Measurements from ENCODE around the gene DNER.
"Not testable (repeated sequence)": the region's sequence is repeated elsewhere in the genome, so short reads cannot be mapped to it uniquely, and the experiment has no call there.

DNER gene

DNA sequence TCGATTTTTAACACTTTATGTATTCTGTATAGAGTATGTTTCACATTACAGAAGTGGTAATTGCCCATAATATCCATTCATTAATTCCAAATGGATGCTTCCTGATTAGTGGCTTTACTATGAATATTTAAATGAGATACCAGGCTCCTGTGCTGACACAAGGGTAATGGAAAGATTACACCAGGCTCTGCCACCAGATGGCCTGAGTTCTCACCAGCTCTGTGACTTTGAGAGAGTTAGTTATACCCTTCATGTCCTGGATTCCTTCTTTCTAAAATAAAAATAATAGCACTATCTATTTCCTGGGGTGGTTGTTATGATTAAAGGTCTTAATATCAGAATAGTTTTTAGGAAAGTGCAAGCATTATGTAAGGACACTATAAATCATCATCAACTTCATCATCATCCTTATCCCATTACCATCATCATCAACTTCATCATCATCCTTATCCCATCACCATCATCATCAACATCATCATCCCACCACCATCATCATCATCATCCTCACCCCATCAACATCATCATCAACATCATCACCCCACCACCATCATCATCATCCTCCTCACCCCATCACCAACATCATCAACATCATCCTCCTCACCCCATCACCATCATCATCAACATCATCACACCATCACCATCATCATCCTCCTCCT, 151.8 kb downstream of the DNER start:
- no peak for DNase-seq

DNA sequence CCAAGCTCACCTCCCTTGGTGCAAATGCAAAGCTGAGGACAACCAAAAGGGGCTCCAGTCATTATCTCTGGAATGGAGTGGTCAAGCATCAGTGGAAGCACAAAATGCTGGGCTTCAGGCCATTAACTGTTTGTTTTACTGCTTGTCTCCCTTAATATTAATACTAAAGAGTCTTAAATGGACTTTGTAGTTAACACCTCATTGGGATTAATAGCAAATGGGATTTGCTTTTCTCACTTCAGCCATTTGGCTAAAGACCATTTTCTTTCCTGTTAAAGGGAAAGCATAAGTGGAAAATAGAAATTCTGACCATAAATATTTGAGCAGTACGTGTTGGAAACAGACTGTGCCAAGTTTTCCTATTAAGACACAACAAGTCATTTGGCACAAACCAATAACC, 154.4 kb downstream of the DNER start:
- no peak for DNase-seq

DNA sequence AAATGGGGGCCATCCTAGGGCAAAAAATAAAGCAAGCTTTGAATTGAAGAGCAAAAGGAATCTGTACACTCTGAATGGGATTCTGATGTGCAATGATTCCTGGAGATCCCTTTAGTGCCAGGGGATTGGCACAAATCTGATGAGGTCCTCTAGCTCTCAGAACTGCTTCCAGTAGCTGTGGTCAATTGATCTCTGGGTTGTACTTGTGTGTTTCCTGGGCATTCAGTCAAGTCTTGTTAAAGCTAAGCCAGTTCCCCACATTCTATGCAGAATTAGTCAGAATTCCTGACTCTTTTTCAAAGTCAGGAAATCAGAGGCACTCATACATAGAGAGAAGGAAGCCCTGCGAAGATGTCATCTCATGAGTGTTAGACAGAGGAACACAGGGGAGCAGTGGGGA, 161.3 kb downstream of the DNER start:
- DNase-seq = no peak

DNA sequence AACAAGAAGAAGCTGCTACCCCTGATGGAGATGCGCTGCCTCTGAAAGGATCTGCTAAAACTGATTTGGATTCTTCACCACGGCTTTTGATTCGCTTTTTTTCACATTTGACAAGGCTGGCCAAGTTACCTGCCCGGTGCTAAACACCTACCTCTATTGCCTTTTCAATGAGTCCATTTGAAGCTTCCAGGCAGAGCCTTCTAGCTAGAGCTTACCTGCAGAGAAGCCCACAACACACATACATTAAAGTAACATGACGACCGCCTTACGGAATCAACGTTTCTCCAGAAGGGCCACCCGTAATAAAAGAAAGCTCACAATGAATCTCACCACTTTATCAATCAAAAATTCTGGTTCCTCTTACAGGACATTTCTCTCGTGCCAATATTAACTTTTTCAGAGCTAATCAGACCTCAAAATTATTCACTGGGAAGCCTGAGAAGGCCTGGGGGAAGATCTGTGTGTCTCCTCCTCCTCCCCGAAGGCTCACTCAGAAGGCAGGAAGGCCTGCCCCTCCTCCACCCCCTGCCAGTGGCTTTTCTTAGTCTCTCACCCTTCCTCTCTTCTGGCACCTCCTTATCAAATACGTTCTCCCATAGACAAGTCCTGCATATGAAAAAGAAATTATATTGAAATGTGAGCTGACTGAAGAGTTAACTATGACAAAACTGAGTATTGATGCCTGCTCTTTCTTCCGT, 171.0 kb downstream of the DNER start:
- DNase-seq = no peak

DNA sequence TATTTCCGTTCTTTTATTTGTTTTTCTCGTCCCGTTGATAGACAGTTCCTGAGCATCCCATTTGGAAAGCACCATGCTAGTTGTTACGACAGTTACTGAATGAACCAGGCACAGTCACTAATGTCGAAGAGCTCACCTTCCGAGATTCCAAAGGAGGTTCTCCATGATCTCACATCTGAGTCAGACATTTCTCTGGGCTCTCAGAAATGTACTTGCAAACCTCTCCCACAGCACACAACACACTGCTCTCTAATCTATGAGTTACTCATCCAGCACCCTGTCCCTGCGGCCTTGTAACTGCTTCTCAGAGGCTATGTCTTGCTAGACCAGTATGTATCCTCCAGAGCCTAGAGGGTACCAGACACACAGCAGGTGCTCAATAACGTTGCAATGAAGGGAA, 174.7 kb downstream of the DNER start:
- DNase-seq = no peak

DNA sequence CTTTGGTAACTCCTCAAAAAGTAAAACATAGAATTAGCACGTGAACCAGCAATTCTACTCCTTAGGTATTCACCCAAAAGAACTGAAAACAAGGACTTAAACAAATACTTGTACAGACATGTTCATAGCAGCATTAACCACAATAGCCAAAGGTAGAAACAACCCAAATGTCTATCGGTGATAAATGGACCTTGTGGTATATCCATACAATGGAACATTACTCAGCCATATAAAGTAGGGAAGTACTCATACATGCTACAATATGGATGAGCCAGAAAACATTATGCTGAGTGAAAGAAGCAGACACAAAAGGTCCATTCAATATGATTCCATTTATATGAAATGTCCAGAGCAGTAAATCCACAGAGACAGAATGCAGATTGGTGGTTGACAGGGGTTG, 182.8 kb downstream of the DNER start:
- no peak for DNase-seq

DNA sequence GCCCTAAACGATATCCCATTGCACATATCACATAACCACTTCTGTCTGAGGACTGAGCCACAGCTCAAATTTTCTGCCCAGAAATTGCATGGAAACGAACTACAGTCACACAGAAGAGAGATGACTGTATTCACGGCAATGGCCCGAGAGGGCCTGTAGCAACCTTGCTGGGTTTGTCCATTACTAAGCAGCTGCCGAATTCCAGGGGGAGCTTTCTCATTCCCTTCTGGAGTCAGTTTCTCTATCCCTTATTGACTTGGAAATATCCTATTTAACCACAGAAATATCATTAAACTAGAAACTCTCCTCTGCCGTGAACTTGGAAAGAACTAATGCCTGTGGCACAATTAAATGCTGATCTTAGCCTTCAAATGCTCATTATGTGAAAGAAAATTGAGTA, 183.9 kb downstream of the DNER start:
- DNase-seq = no peak

DNA sequence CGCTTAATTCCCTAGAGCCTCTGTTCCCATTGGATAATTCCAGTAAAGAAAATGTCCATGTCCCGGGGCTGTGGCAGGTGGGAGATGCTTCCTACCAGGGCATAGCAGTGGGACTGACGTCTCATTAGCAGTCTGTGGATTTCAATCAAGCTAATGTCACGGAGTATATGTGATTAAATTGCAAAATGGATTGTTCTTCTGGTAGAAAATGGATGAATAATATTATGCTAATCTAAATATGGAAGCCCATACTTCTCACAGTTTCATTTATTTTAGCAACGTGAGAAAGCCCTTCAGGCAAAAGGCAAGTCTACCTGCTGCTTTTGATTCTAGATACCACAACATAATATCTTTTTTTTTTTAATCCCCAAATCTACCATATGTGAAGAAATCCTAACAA, 185.5 kb downstream of the DNER start:
- no peak for DNase-seq

DNA sequence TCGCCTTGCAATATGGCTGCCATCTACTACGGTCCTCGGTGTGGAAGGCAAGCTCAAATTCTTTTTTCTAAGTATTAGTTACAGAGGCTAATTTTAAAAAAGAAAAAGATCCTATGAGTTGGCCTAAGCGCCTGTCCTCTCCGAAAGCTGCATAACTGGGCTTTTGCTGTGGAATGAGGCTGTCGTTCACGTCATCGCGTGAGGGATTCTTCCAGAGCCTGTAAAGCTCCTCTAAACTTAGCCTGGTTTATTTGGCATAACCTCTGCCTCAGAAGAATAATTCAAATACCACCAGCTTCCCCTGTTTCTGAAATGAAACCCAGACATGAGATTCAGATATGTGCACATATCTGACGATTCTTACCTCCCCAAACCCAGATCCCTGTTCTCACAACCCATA, 187.4 kb downstream of the DNER start:
- DNase-seq = no peak

DNA sequence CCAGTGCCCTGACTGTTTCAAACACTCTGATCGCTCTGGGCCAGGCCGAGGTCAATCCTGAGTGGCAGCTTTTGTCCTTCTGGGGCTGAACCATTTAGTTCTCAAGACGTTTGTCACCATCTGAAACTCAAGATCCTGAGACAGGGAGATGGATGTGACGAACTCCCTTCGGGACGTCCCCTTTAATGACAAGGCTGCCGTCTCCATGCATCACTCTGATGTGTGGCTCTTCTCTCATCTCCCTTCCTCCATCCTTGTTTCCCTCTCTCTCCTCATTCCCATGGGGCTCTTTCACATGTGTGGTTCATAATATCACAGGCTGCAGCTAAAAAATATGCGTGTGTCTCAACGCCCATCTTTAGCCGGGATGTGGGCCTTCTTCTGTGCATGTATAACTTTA, 189.6 kb downstream of the DNER start:
- DNase-seq = no peak

DNA sequence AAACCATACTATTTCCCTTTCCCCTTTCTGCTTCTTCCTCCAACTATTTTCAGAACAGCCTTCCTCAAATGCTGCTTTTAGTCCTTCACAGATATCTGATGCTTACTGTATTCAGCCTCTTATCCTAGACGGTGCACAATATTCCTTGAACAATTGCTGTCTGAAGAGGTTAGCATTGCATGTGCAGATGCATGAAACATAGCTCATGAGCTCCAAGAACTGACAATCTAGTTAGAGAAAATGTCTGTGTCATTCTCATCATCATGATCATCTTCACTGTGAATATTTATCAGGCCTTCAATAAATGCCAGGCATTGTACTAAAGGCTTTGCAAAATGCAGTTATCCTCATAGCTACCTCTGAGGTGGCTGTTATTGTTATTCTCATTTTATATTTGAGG, 190.7 kb downstream of the DNER start:
- no peak for DNase-seq

DNA sequence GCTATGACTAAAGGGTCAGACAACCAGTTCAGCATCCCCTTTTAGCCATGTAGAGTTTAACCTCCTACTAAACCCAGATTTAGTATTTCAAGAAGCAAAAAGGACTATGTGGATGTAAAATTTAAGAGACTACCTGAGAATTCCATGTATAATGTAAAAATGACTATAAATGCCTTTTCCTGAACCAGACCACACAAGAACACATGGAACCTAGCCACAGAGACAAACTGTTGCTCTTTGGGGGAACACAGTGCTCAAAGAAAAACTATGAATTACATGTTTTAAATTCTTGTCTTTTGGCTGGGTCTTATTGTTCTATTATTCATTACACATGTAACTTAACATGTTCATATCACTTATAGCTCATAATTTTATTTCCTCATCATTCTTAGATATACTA, 192.8 kb downstream of the DNER start:
- DNase-seq = no peak

DNA sequence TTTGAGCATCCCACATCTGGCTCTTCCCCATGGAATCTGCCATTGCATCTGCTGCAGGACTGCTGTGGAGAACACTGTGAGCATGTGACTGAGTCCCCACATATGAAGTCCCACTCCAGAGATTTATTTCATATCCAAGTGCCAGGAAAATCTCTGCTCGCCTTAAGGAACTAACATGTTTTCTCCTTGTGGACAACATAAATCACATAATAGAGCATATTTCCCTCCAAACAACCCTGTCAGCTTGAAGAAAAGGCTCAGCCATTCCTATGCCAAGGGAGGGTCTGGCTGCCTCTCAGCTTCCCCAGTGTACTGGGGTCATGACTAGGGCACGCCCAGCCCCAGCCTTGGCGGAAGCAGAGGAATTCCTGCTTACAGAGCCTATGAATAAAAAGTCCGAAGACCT, 193.7 kb downstream of the DNER start:
- DNase-seq = no peak

DNA sequence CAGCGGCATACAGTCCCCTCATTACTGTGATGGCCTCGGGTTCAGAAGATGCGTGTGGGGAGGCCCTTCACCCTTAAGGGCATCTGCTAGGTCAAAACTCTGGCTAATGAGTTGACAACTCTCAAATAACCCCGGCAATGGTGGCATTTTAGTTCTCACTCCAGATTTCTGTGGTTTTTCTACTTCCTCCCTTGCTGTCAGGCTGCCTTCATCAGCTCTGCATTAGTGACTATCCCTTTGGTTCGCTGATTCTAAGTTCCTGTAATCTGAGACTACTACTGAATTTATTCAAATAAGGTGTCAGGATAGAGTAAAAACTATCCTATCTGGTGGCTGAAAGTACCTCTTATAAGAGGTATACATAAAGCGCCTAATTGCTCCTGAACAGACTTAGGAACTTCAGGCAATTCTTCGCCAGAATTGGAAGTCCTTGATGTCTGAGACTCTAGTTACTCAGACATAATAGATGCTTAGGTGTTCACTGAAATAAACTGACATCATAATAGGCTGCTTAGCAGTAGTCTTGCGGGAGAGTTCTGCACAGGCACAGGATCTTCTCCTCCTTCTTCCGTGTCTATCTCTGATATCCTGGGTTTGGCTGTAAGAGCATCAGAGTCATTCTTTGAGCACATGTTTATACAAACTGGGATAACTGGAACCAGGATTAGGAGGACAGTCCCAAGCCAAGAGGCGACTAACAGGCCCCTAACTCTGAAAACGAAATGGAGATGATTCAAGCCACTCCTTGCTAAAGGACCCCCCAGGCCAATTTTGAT, 194.5 kb downstream of the DNER start:
- DNase-seq = no peak

DNA sequence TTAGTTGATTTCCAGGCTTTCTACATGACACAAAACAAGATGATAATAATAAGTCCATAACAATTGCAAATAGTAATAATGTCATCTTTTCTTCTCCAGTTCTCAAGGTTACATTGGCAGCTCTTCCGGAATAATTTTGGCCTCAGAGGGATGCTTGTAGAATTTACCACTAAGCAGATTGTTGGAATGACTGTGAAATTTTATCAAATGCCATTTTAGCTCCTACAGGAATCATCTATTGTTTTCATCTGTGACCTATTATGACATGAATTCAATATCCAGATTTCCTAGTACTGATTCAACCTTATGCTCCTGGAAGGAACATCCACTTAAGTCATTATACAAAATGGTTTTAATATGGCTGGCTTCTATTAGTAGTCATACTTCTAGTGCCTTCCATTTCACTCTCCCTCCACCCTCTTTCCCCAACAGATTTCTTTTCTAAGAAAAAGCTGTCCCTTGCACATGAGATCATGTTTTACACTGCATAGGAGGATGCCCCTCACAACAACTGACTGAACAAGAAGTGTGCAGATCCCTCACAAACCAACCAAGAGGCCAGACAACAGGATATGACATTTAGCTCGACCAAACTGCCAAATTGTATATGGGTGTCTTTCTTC, 200.0 kb downstream of the DNER start:
- no peak for DNase-seq

DNA sequence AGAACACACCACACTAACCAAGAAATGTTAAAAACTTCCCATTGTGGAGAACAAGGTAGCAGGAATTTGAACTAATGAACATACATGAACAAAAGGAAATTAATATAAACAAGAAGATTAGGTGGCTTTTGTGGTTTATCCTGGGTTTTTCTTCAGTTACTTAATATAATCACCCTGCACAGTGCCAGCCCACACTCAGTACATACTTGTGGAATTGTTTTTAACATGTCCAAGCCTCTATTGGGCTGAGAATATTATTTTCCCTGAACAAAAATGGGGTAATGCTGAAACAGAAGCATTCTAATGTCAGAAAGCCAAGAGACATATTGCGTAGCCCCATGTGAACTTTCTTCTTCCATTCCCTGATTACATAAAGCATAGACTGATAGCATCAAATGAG, 202.8 kb downstream of the DNER start:
- no peak for DNase-seq

DNA sequence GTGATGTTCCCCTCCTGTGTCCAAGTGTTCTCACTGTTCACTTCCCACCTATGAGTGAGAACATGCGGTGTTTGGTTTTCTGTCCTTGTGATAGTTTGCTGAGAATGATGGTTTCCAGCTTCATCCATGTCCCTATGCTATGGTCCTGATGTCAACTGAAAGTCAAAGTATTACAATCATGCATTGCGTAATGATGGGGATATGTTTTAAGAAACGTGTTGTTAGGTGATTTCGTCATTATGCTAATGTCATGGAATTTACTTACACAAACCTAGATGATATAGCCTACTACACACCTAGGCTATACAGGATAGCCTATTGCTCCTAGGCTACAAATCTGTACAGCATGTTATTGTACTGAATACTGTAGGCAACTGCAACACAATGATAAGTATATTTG, 207.7 kb downstream of the DNER start:
- not testable (repeated sequence) for DNase-seq

DNA sequence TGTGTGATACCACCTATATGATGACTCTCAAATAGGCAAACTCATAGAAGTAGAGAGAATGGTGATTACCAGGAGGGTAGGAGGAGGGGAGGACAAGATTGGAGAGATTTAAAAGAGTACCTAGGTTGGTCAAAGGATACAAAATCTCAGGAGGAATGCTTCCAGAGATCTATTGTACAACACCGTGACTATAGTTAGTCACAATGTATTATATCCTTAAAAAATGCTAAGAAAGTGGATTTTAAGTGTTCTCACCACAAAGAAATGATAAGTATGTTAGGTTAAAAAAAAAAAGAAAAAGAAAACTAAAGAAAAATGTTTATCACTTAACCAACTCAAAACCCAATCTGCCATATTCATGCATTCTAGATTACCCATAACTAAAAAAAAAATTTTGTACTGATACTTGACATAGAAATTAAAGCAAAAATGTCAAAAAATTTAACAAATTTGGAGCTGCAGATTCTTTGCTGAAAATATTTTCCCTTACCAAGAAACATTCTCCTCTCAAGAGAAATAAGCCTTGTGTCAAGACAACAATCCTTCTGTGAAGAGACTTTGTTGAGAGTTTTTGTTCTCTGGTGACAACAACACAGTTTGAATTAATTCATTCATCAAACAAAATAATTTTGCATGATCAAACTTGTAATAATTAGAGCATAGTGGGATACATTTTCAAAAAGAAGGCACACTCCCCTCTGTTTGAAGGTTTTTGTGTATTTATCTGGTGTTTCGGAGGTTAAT, 213.1 kb downstream of the DNER start:
- DNase-seq = no peak

DNA sequence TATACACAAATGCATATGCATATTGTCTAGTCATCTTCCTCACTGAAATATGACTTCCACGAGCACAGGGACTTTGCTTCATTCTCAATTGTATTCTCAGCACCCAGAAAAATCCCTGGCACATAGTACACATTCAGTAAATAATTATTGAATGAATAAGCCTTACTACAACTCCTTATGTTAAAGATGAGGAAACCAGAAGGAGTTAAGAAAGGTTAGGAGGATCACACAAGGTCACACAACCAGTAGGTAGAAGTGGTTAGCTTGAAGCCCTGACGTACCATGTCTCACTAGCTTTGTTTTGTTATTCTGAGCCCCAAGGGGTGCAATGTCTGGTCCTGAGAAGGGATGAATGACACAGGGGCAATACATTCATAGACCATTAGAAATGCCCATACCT, 222.3 kb downstream of the DNER start:
- DNase-seq = no peak

DNA sequence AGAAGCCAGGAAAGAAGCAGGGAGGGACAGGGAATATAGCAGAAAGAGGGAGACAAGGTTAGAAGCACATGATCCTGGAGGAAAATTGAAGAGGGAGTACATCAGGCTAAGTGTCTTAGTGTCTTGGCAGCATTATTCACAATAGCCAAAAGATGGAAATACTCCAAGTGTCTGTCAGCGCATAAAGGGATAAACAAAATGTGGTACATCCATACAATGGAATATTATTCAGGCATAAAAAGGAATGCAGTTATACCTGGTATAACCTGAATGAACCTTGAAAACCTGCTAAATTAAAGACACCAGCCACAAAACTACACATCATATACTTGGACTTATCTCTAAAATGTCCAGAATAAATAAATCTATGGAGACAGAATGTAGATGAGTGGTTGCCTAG, 224.2 kb downstream of the DNER start:
- DNase-seq = no peak

DNA sequence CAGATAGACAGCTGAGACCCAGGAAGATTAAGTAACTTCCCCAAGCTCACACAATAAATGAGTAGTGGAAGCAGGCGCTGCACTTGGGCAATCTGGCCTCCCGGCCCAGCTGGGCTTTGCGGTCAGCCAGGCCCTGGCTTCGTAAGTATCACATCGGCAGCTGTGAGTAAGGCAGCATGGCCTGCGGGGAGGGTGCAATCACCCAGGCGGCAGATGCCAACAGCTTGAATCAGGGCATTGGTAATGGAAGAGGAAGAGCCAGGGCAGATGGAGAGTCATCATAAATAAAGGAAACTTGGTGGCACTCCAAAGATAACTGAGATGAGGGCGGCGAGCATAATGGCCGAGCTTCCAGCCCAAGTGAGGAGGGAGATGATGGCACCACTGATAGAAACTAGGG, 225.3 kb downstream of the DNER start:
- no peak for DNase-seq

DNA sequence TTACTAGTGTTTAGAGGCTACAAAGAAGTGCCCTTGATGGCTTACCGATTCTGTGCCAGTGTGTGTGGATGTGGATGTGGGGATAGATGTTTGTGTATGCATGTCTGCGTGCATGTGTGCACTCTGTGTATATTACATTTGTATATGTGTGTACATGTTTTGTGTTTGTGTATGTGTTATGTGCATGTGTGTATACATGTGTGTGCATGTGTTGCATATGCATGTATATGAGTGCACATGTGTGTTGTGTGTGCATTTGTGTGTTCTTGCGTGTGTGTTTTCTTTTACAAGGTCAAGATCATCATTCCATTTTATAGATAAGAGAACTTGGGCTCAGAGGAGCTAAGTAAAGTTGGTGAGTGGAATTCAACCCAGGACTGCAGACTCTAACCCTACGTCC, 226.1 kb downstream of the DNER start:
- no peak for DNase-seq

DNA sequence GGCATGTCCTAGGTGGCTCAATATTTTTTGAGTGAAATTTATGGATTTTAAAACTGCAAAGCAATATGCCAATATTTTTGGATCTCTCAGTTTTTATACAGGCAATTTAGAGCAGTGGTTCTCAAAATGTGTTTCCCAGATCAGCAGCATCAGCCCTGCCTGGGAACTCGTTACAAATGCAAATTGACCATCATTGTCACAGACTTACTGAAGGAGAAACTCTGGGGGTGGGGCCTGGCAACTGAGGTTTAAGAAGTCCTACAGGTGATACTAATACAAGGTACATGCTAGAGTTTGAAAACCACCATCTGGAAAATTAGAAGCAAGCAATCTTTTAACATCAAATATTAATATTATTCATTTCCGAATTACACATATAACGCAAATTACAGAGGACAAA, 227.7 kb downstream of the DNER start:
- no peak for DNase-seq
